K562 (cell line): Measurements from ENCODE around the gene TBCC. TPM values are rescaled to one million over a fixed set of nuclear protein-coding genes. Genes with fewer than 3 reads are reported as not detected.
A peak's percentile ranks its signal among the peaks of the same experiment; 100 is the strongest.

ENCODE experiments used
- ATAC-seq: fragments of 200-7000 bp; cut with Tn5 transposase; 3 replicates; pipeline ENCODE4 v1.9.1; 2020; ENCODE audit warnings: moderate library complexity
- BruUV-seq: library from RNA; stranded (reverse); fragments of 400-500 nt; replicated peaks from 2 replicates; lab custom pipeline; 2021; lab: Mats Ljungman, UMichigan
- CTCF ChIA-PET: fragments of 300-600 bp; formaldehyde crosslinking; extraction: SDS; loops from one replicate; lab custom pipeline; 2021; ENCODE audit warnings: low intra/inter-chr PET ratio; lab: Yijun Ruan, JAX
- POLR2A ChIA-PET: fragments of 300-600, 350-650 bp; sonication (Branson Sonifier 250); formaldehyde crosslinking; extraction: SDS; loops from one replicate; lab custom pipeline; 2021; ENCODE audit warnings: antibody characterized with exemption, inconsistent platforms; lab: Yijun Ruan, JAX
- DNase-seq, 4 experiments: peaks; one replicate each; pipeline versions ENCODE4 v3.0.0 to v3.0.0-alpha.2; 2011 to 2018; ENCODE audit warnings: low spot score in 3 of 4, mixed read lengths in 3 of 4; ENCODE audit errors: extremely low read depth in 1 of 4
- FAIRE-seq: peaks from 2 replicates; lab custom pipeline; 2011; peaks lifted over from hg19 to GRCh38; lab: Jason Lieb, UNC
- H2AFZ ChIP-seq: 2 replicates; pipeline ENCODE4 v1.6.0; 2011; ENCODE audit warnings: low read depth, low read length, control low read depth, inconsistent platforms
- H3K27ac ChIP-seq: fragments of 200-600 bp; 3 replicates; pipeline ENCODE4 v1.8.0; 2011; ENCODE audit warnings: low read depth, mild to moderate bottlenecking, control low read depth, inconsistent platforms, low read length, moderate library complexity, mixed read lengths; ENCODE audit errors: extremely low read depth
- H3K27me3 ChIP-seq, 2 experiments: fragments of 300-600 bp in 1 of 2; 2 replicates in 1 of 2; 3 replicates in 1 of 2; pipeline versions ENCODE4 v1.6.0 to v1.8.0; 2011; ENCODE audit warnings: inconsistent platforms in 2 of 2, low read length in 2 of 2, mild to moderate bottlenecking in 1 of 2, mixed read lengths in 1 of 2, moderate library complexity in 1 of 2; ENCODE audit not compliant: control insufficient read depth in 2 of 2, insufficient read depth in 2 of 2
- H3K36me3 ChIP-seq: fragments of 300-600 bp; 3 replicates; pipeline ENCODE4 v1.8.0; 2011; ENCODE audit warnings: mild to moderate bottlenecking, low read length, inconsistent platforms; ENCODE audit not compliant: control insufficient read depth, insufficient read depth
- H3K4me1 ChIP-seq, 2 experiments: fragments of 200-600 bp in 1 of 2; replicated peaks in 1 of 2; 2 replicates in 1 of 2; 3 replicates in 1 of 2; pipeline versions ENCODE4 v1.5.1 to v1.8.0; 2011; ENCODE audit warnings: inconsistent platforms in 2 of 2, low read length in 2 of 2, mild to moderate bottlenecking in 1 of 2, mixed read lengths in 1 of 2, moderate library complexity in 1 of 2; ENCODE audit not compliant: control insufficient read depth in 2 of 2, insufficient read depth in 2 of 2
- H3K4me2 ChIP-seq: 2 replicates; pipeline ENCODE4 v1.6.1; 2011; ENCODE audit warnings: low read length, control low read depth, inconsistent platforms, mixed read lengths; ENCODE audit not compliant: insufficient read depth
- H3K4me3 ChIP-seq: fragments of 200-600 bp; sonication (generic), shearing (Covaris generic); 2 replicates; pipeline ENCODE4 v1.5.1; 2016; ENCODE audit warnings: control low read depth, inconsistent platforms
- H3K79me2 ChIP-seq: fragments of 200-600 bp; 3 replicates; pipeline ENCODE4 v1.8.0; 2011; ENCODE audit warnings: low read length, inconsistent platforms; ENCODE audit not compliant: control insufficient read depth, insufficient read depth
- H3K9ac ChIP-seq, 2 experiments: 2 replicates each; pipeline versions ENCODE4 v1.6.0 to v1.6.1; 2011; ENCODE audit warnings: low read depth in 2 of 2, low read length in 2 of 2, control low read depth in 1 of 2, inconsistent platforms in 1 of 2, mild to moderate bottlenecking in 1 of 2, mixed read lengths in 1 of 2; ENCODE audit not compliant: insufficient read depth in 1 of 2
- H3K9me1 ChIP-seq: one replicate; pipeline ENCODE4 v1.6.0; 2011; ENCODE audit warnings: inconsistent platforms, mild to moderate bottlenecking, low read length, moderate library complexity; ENCODE audit not compliant: control insufficient read depth, insufficient read depth
- H3K9me3 ChIP-seq: replicated peaks from 2 replicates; pipeline ENCODE4 v1.5.1; 2011; ENCODE audit warnings: low read depth, low read length, inconsistent platforms; ENCODE audit not compliant: control insufficient read depth, insufficient read depth
- H4K20me1 ChIP-seq: replicated peaks from 2 replicates; pipeline ENCODE4 v1.6.1; 2011; ENCODE audit warnings: low read length, inconsistent platforms, mixed read lengths; ENCODE audit not compliant: control insufficient read depth, insufficient read depth
- BCLAF1 ChIP-seq, 2 experiments: fragments of 450-650 bp in 1 of 2; IDR thresholded peaks; 2 replicates each; pipeline ENCODE4 v1.6.1; 2011 to 2017; ENCODE audit warnings: low read depth in 2 of 2, antibody characterized with exemption in 1 of 2, borderline replicate concordance in 1 of 2, low read length in 1 of 2, mild to moderate bottlenecking in 1 of 2, mixed read lengths in 1 of 2; ENCODE audit not compliant: control insufficient read depth in 1 of 2
- COPS2 ChIP-seq: fragments of 450-650 bp; conservative IDR thresholded peaks from 2 replicates; pipeline ENCODE4 v1.6.1; 2016; ENCODE audit warnings: mild to moderate bottlenecking, moderate library complexity
- CREB5 ChIP-seq: fragments of 250-450 bp; sonication (Bioruptor Pico); IDR thresholded peaks from 2 replicates; pipeline ENCODE4 v1.5.0; 2020; ENCODE audit warnings: mild to moderate bottlenecking
- EGR1 ChIP-seq: fragments of 450-650 bp; conservative IDR thresholded peaks from 2 replicates; pipeline ENCODE4 v1.6.1; 2017; ENCODE audit warnings: mild to moderate bottlenecking
- IRF9 ChIP-seq: fragments of 450-650 bp; IDR thresholded peaks from 2 replicates; pipeline ENCODE4 v1.6.1; 2016; ENCODE audit warnings: missing biosample characterization, missing genetic modification characterization
- MCM5 ChIP-seq: fragments of 450-650 bp; IDR thresholded peaks from 2 replicates; pipeline ENCODE4 v1.6.1; 2016; ENCODE audit warnings: low read depth
- POLR2AphosphoS5 ChIP-seq: IDR thresholded peaks from 2 replicates; pipeline ENCODE4 v1.6.1; 2011; ENCODE audit warnings: mild to moderate bottlenecking, low read depth, low read length, moderate library complexity; ENCODE audit not compliant: control insufficient read depth, insufficient read depth
- RBFOX2 ChIP-seq: fragments of 200-400 bp; formaldehyde crosslinking; IDR thresholded peaks from 2 replicates; pipeline ENCODE4 v1.6.1; 2017; ENCODE audit warnings: low read depth, mild to moderate bottlenecking, low read length, moderate library complexity
- RFX5 ChIP-seq: IDR thresholded peaks from 2 replicates; pipeline ENCODE4 v1.6.1; 2011; ENCODE audit warnings: low read depth, mild to moderate bottlenecking, improper control_type of control experiment, low read length
- THRB ChIP-seq: fragments of 450-650 bp; formaldehyde crosslinking; conservative IDR thresholded peaks from 2 replicates; pipeline ENCODE4 v1.4.0; 2022; ENCODE audit warnings: mild to moderate bottlenecking, missing genetic modification characterization
- ZFX ChIP-seq: sonication (generic); formaldehyde crosslinking; IDR thresholded peaks from 2 replicates; pipeline ENCODE4 v1.8.0; 2022; ENCODE audit warnings: mild to moderate bottlenecking, missing genetic modification reagents, moderate library complexity
- ZNF57 ChIP-seq: fragments of 450-650 bp; formaldehyde crosslinking; IDR thresholded peaks from 2 replicates; pipeline ENCODE4 v1.4.0; 2020; ENCODE audit warnings: mild to moderate bottlenecking, moderate library complexity
- ZNF695 ChIP-seq: fragments of 450-650 bp; formaldehyde crosslinking; IDR thresholded peaks from 2 replicates; pipeline ENCODE4 v1.4.0; 2020; ENCODE audit warnings: mild to moderate bottlenecking, moderate library complexity
- WGBS: fragments of 100-300 bp; shearing (Covaris generic); methylation state at CpG from one replicate; pipeline ENCODE4 v1.1.6; 2016; ENCODE audit warnings: low coverage, mixed read lengths; ENCODE audit not compliant: insufficient coverage; ENCODE audit errors: missing lambda C conversion rate; 5-methylcytosine and 5-hydroxymethylcytosine counted together
- in situ Hi-C: fragments of 300-500 bp; cut with MboI; formaldehyde crosslinking; loops from 4 replicates; pipeline ENCODE4 v1.15.0; 2018; ENCODE audit warnings: inconsistent platforms, mixed read lengths
- intact Hi-C: fragments of 100-400 bp; cut with micrococcal nuclease; formaldehyde crosslinking; loops from 2 replicates; pipeline ENCODE4 v1.14.2; 2022
- polyA plus RNA-seq, 8 experiments: library from polyadenylated mRNA; depleted of rRNA in 4 of 8; stranded (reverse) in 5 of 8; unstranded in 3 of 8; fragments of >200 nt; fragmentation: Nextera tagmentation in 2 of 8; fragmentation: Illumina TruSeq in 1 of 8; extraction: Ambion mirVana in 2 of 8; extraction: Trizol in 1 of 8; gene quantifications; 2 replicates each; pipeline versions ENCODE4 v1.2.1 to v1.2.3, GENCODE V29; 2011 to 2014; ENCODE audit warnings: inconsistent platforms in 1 of 8, missing spikeins in 1 of 8
- total RNA-seq, 7 experiments: library from RNA; depleted of rRNA in 6 of 7; stranded (reverse); fragments of >200 nt in 6 of 7; fragmentation: Illumina TruSeq in 2 of 7; extraction: Trizol in 2 of 7; gene quantifications; 2 replicates each; pipeline versions ENCODE4 v1.2.1 to v1.2.3, GENCODE V29; 2011 to 2021; ENCODE audit warnings: low replicate concordance in 1 of 7

TBCC gene
- total and polyA plus RNA-seq, 9 of the 15 experiments (the other 6 are each of a cell fraction or from before 2014, with no cell fraction given) = 2.8 to 34.1 (median 23.3) TPM

- peak; percentile 79 for TF ChIP-seq THRB (CRISPR knock-in tag)
- TF ChIP-seq POLR2AphosphoS5 = peak; percentile 9; the same call in 1 of the 2 replicates
- no peak for TF ChIP-seq ZNF695 (CRISPR knock-in tag)
- TF ChIP-seq RBFOX2 = peak; percentile 23; the same call in 1 of the 2 replicates
Measured at GRCh38 chr6:42787063-42787472, 41.2 kb upstream of the TBCC start (continued).

GRCh38 chr6:42786525-42786985, 40.7 kb upstream of the TBCC start:
- peaks cover 4% of the 10 kb centered on the region; the same call in 1 of the 3 replicates for H3K36me3 ChIP-seq
- no peak overlapping the region for H3K4me3 ChIP-seq
- FAIRE-seq (no peak), DNase-seq (no peak), ATAC-seq (no peak)
- POLR2A ChIA-PET = interaction anchor here (0.6 to 8.5 kb wide), 9 partner anchors 11 to 269 kb away, joined by 3 to 73 read pairs (median 4); partner anchors contain the start of gene TBCC
- peak overlapping the region; percentile 24; the same call in 2 of the 3 replicates for H3K27ac ChIP-seq
- CTCF ChIA-PET = no interaction called here
- H3K9ac ChIP-seq = peak overlapping the region in 1 of 2 experiments; percentile 6; a peak in 1 of 4 replicates
- WGBS = 36% methylated on average over 3 of the region's 3 CpGs
- peaks cover 22 to 41% of the 10 kb centered on the region in 2 experiments for H3K4me1 ChIP-seq
- in situ Hi-C loops (no loop called here), intact Hi-C loops (no loop called here)
- peaks cover 6% of the 10 kb centered on the region; the same call in 1 of the 2 replicates for H4K20me1 ChIP-seq
- H3K9me3 ChIP-seq = no peaks in the 10 kb centered on the region
- H3K79me2 ChIP-seq = peaks cover 76% of the 10 kb centered on the region
- H2AFZ ChIP-seq = no peak overlapping the region
- no peaks in the 10 kb centered on the region for H3K9me1 ChIP-seq
- no TSS peak for BruUV-seq
- H3K4me2 ChIP-seq = peak overlapping the region; percentile 17; the same call in 1 of the 2 replicates
- H3K27me3 ChIP-seq = no peaks in the 10 kb centered on the region
- peak; percentile 17; the same call in 1 of the 2 replicates for TF ChIP-seq ZFX (CRISPR knock-in tag)
- TF ChIP-seq ZNF57 (CRISPR knock-in tag) = no peak
- TF ChIP-seq COPS2 = no peak
- TF ChIP-seq RFX5 = no peak
- TF ChIP-seq BCLAF1 (IDR thresholded peaks at IDR 0.05; ENCODE audit: borderline replicate concordance in 1 of 2, control insufficient read depth in 1 of 2, low read depth in 2 of 2, low read length in 1 of 2) = 0 out of 4 replicates have a peak, but pooled peaks of 1 of the 2 experiments have one; percentile 1
- no peak for TF ChIP-seq IRF9 (tag)
- TF ChIP-seq MCM5 = no peak
- no peak for TF ChIP-seq CREB5 (CRISPR knock-in tag)
- no peak for TF ChIP-seq EGR1
